ENCODE results near the gene ITSN1.

The ITSN1 gene

DNA sequence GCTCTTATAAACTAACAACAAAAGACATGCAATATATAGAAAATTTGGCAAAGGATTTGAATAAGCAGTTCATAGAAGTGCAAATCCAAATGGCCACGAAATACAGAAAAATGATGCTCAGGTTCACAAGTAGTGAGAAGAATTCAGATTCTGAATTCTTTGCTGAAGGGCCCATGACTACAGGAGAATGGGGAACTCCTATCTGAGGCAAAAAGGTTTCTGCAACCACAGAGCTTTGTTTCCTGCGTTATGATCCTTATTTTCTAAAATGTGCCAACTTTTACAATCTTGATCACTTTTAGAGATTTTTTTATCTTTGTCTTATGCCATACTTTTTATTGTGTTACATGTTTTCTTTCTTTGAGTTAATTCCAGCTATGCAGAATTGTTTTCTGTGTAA is 91.3 kb downstream of the ITSN1 start:
- peak; percentile 50 for DNase-seq

DNA sequence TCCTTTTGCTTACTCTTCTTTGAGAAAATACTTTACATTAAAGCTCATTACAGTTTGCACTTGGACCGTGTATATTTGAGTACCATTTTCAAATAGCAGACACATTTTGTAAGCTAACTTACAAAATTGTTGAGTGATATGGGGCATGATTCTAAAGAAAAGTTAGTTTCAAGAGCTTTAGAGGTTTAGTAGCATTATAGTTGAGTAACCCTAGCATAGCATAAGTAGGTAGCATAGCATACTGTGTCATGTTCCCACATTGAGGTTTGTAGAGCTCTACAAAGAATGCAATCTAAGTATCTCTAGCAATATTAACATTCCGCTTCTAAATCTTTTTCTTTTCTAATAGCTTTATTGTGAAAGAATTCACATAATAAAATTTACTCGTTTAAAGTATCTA is 92.0 kb downstream of the ITSN1 start:
- no peak for DNase-seq

DNA sequence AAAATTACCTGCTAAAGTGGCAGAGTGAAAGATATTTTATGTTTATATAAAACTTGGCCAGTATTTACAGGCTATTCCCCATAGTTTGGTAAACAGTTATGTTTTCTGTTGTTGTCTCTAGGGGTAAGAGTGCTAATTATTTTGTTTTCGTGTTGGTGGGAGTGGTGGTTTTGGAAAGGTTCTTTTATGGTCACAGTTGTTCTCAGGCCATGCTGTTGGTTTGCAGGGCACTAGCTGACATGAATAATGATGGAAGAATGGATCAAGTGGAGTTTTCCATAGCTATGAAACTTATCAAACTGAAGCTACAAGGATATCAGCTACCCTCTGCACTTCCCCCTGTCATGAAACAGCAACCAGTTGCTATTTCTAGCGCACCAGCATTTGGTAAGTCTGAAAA is 92.5 kb downstream of the ITSN1 start:
- no peak for DNase-seq

DNA sequence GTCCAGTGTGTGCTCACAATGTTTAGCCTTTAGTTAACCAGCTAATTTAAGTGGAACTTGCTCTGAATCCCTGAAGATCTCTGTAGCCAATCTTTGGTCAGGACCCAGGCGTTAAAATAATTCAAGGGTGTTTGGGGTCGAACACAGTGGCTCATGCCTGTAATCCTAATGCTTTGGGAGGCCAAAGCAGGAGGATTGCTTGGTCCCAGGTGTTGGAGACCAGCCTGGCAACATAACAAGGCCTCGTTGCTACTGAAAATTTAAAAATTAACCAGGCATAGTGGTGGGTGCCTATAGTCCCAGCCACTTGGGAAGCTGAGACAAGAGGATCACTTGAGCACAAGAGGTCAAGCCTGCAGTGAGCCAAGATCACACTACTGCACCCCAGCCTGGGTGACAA is 94.3 kb downstream of the ITSN1 start:
- no peak for DNase-seq

DNA sequence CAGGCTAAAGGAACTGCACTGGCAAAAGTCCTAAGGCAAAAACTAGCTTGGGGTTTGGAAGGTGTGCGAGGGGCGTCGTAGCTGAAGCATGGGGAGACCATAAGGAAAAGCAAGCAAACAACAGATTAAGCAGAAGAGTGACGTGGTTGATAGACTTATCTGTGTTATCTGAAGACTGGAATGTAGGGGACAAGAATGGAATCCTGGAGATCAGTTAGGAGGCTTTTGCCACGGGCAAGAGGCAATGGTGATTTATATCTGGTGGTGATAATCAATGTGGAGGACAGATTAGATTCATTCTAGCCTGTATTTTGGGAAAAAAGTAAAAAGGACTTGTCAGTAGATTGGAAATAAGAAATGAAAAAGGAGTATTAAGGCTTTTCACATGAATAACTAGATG is 97.4 kb downstream of the ITSN1 start:
- DNase-seq: no peak

DNA sequence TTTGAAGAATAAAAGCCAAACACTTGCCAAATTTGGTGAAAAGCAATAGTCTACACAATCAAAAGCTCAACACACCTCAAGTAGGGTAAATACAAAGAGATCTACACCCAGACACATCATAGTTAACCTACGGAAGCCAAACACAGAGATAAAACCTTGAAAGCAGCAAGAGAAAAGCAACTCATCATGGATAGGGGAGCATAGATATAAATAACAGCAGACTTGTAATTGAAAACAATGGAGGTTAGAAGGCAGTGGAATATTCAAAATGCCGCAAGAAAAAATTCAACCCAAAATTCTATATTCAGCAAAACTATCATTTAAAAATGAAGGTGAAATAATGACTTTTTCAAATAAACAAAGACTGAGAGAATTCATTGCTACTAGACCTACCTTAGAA is 105.1 kb downstream of the ITSN1 start:
- DNase-seq: no peak

DNA sequence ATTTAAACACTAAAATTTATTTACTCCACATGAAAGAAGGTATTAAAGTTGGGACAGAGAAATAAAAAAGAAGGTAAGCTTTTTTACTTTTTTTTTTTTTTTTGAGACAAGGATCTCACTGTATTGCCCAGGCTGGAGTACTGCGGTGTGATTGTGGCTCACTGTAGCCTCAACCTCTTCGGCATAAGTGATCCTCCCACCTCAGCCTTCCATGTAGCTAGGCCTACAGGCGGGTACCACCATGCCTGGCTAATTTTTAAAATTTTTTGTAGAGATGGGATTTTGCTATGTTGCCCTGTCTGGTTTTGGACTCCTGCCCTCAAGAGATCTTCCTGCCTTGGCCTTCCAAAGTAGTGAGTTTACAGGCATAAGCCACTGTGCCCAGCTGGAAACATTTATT is 106.6 kb downstream of the ITSN1 start:
- DNase-seq: no peak

DNA sequence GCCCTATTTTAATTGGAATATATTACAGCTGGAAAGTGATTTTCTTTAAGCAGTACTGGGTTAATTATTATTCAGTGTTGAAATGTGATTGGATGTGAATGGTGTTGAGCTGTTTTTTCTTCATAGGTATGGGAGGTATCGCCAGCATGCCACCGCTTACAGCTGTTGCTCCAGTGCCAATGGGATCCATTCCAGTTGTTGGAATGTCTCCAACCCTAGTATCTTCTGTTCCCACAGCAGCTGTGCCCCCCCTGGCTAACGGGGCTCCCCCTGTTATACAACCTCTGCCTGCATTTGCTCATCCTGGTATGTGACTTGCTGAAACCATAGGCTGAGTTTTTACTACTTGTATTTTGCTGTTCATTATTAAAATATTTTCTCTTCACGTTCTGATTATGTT is 107.7 kb downstream of the ITSN1 start:
- DNase-seq: no peak

DNA sequence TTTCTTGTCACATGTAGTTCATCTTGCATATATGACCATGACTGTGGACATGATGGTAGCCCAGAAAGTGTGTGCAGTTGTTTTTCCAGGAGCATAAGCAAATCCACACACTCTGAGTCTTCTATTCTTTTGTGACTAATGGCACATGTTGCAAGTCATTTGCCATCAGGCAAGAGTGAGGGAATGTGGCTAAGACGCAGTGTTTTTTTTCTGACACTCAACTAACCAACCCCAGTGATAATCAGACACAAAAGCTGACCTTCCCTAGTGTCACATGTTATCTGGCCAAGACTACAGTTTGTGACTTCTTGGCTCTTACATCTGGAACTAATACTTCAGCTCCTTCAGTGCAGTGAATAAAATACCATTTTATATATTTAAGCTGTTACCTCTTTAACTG is 108.8 kb downstream of the ITSN1 start:
- no peak for DNase-seq

DNA sequence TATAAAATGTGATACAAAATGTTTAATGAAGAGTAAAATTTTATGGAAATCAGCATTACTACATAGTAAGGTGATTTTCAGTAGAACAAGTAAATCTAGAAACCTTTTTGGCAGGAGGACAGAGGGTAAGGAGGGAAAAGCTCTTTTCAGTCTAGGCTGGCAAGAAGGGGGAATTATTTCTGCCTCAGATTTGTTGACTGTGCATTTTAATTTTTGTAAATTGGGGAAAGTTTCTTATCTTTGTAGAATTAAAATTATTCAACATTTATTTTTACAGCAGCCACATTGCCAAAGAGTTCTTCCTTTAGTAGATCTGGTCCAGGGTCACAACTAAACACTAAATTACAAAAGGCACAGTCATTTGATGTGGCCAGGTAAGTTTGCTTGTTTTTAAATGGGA is 109.2 kb downstream of the ITSN1 start:
- DNase-seq: no peak

DNA sequence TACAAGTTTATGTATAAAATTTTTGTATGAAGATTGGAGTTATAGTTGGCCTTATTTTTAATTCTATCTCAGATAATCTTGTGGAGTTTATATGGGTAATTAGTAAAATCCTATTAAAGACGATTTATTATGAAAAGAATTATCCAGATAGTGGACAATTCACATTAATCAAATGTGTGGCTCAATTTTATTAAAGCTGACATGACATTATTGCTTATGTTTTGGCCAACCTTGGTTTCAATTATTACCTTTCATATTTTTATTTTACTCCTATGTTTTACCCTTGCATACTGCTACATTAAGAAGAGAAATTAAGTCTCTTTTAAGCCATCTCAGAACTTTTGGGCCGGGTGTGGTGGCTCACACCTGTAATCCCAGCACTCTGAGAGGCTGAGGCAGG is 110.0 kb downstream of the ITSN1 start:
- DNase-seq: no peak

DNA sequence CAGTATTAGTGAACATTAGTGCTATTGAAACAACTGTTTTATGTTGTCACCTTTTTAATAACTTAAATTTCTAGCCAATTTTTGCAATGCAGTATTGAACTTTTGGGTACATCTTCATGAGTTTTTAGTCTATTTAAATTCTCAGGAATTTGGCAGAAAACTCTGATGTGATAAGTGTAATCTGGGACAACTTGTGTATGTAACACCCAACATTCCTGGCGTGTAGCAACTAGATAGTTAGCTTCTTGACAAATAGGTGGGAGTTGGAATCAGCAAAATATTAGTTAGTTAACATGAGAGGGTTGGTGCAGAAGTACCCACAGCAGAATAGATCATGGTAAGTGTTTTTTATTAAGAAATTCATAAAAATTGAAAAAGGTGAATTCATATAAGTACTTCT is 111.6 kb downstream of the ITSN1 start:
- DNase-seq: no peak

DNA sequence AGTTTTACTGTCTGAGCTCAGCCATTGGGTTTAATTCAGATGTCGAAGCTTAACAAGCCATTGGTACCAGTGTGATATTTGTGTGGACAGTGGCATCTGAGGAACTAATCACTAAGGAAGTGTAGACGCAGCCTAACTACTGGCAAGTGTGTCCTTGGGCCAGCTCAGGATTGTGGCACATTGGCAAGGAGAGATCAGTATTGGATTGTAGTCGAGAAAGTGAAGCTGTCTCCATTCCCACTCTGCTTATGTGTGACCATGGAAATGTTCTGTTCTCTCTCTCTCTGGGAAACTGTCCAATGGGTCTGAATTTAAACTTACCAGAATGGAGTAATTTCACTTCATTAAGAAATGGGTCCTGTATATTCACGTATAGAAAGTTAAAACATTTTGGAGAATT is 112.2 kb downstream of the ITSN1 start:
- DNase-seq: no peak

DNA sequence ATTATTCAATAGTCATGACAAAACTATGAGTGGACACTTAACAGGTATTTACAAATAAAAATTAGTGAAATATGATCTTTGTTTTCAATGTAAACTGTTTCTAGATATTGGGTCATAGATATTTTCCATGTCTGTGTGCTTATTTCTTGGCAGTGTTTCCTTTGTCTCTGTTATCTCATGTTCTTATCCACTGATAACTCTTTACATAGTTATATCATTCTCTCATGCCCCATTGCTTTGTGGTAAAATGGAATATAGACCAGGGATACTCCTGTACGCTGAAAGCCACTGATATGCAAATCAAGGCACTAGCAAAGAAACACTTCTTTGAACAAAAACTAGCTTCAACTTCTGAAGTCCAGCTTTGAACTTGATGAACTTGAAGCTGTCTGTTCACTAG is 113.1 kb downstream of the ITSN1 start:
- DNase-seq: no peak

DNA sequence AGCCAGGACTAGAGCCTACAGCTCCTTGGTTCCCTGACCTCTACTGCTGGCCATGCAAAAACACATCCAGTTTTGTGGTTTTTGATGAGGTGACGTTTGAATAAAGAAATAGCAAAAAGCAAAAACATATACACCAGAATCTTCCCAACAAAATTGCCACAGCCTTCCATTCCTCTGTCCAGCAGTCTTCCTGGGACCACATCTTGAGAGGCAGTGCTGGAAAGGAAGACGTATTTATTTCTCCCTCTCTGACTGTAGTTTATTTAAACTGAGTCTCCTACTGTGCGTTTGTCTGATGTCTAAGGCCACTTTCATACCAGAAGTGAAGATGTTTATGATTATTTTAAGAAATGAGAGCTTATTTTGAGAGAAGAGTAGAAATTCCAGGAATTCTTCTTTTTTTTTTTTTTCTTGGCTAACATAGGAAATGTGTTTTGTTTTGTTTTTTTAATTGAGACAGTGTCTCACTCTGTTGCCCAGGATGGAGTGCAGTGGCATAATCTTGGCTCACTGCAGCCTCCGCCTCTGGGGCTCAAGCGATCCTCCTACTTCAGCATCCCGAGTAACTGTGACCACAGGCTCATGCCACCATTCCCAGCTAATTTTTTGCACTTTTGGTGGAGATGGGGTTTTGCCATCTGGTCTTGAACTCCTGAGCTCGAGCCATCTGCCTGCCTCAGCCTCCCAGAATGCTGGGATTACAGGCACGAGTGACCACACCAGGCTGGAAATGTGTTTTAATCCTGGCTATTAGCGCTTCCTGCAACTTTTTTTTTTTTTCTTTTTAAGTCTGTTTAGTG is 118.5 kb downstream of the ITSN1 start:
- no peak for DNase-seq

DNA sequence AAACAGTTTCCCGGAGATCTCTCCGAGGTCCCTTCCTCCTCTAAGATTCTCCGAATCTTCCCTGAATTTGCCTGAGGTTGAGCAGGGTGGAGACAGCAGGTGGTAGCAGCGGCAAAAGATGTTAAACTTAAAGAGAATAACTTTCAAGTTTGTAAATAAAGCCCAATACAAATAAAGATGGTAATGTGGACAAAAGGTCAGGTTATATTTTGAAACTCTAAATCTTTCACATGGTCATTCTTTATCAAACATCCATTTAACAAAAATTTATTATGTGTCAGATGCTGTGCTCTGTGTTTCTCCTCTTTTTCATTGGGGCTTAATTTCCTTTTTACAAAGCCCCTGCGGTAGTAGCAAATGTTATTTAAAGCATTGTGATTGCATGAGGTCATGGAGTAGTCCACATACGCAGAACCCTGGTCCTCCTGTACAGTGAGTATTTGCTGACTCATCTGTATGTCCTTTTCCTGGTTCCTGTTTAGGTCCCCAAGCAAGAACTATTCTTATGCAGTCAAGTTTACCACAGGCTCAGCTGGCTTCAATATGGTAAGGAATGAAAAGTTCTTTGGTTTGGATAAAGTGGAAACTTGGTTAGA is 119.2 kb downstream of the ITSN1 start:
- peak; percentile 82 for DNase-seq

DNA sequence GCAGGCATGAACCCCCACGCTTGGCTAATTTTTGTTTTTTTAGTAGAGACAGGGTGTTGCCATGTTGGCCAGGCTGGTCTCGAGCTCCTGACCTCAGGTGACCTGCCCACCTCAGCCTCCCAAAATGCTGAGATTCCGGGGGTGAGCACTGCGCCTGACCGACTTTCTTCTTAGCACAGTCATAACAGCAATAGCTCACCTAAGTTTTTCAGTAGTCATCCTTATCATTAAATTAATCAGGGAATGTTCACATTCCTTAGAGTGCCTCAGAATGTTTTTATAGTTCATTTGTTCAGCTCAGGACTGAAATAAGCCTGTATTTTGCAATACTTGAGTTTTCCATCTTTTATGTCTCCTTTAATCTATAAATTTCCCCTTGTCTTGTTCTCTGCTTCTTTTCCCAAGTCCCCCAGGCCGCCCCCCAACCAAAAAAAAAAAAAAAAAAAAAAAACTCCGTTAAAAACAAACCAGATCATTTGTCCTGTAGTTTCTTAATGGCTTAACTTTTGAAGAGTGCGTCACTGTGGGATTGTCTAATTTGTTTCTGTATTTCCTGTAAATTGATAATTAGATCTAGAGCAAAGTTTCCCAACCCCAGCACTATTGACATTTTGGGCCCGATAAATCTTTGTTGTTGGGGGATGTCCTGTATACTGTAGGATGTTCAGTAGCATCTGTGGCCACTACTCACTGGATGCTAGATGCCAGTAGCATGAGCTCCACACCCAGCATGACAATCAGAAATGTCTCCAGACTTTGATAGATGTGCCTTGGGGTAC is 120.7 kb downstream of the ITSN1 start:
- DNase-seq: no peak

DNA sequence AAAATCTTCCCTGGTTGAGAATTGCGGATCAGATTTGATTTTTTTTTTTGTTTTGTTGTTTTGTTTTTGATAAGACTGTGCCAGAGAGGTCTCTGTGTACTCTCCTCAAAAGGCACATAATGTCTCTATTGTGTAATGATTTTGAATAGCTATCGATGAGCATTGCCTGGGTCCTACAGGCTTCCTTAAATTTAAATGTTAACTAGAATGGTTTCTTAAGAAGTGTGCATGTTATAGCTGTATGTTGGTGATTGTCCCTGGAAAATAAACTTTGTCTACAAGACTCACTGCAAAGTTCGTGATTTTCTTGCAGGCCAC is 121.2 kb downstream of the ITSN1 start:
- DNase-seq: no peak

DNA sequence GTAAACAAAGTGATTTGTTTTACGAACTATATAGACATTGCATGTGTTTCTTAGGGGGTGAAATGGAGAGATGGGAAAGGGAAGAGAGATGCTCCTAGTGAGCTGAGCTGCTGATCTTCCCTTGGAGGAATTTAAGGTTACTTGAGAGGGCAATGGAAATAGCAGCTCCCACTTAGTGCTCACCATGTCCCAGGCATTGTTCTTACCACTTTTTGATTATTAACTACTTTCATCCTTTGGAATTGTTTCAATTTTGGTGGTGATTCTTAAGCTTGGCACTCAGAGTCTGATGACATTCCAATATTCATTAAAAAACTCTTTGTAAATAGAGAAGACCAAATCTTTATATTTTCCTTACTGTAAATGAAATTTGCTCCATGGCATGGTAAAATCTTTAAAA is 124.9 kb downstream of the ITSN1 start:
- DNase-seq: no peak

DNA sequence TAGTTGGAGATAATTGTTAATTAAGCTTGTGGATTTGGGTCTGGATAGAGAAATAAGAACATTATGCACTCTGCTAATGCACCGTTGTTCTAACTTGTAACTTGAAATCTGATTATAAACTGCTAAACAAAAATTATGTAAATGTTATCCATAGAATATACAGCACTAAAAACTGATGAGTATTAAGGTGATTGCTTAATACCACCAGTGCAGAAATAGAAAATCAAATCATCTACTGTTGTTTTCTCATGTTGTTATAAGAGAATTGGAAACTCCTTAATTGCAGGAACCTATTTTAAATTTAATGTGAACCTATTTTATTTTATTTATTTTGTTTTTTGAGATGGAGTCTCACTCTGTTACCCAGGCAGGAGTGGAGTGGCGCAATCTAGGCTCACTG is 125.7 kb downstream of the ITSN1 start:
- no peak for DNase-seq

DNA sequence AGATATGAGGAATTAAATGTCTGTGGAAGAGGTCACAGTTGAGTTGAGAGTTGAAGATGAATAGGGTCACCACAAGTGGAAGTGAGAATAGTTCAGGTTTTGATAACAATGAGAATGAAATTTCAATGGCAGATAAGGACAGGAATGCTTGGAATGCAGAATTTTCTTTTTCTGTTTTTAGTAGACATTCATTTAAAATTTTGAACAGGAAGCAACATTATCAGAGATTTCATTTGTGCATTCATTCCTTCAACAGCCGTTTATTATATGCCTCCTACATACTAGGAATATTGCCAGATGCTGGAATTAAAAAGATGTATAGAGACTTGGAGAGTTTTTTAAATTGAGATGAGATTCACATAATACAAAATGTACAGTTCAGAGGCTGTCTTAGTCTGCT is 126.8 kb downstream of the ITSN1 start:
- DNase-seq: no peak

DNA sequence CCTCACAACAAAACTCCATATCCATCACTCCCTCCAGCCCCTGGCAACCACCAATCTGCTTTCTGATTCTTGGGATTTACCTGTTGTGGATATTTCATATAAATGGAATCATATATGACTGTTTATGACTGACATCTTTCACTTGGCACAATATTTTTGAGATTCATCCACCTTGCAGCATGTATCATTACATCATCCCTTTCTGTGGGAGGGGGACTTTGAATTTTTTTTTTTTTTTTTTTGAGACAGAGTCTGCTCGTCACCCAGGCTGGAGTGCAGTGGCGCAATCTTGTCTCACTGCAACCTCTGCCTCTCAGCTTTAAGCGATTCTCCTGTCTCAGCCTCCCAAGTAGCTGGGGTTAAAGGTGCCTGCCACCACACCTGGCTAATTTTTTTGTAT is 128.2 kb downstream of the ITSN1 start:
- no peak for DNase-seq

DNA sequence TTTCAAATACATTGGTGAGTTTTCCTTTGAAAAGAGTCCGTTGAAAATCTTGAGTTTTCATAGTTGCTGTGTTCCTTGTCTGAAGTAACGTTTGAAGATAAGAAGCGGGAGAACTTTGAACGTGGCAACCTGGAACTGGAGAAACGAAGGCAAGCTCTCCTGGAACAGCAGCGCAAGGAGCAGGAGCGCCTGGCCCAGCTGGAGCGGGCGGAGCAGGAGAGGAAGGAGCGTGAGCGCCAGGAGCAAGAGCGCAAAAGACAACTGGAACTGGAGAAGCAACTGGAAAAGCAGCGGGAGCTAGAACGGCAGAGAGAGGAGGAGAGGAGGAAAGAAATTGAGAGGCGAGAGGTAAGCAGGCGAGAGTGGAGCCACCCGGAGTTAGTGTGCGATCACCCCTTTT is 129.7 kb downstream of the ITSN1 start:
- no peak for DNase-seq

DNA sequence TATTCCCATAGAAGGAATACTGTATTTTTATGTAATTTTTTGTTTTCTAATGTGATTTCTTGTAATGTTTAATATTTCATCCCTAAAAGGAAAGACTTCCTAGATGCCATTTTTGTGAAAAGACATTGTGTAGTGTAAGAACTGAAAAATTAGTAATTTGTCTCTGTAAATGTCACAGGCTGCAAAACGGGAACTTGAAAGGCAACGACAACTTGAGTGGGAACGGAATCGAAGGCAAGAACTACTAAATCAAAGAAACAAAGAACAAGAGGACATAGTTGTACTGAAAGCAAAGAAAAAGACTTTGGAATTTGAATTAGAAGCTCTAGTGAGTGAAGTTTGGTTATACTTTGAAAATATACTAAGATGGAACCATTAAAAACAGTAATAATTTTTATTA is 132.2 kb downstream of the ITSN1 start:
- DNase-seq: peak; percentile 46
